Bronchial epithelial cell (primary cell): Measurements from ENCODE around the gene NAT10. TPM values are rescaled to one million over a fixed set of nuclear protein-coding genes. Genes with fewer than 3 reads are reported as not detected.

Experiments used
- DNase-seq: peaks from one replicate; pipeline ENCODE4 v3.0.0-alpha.2; 2010; ENCODE audit warnings: low read depth
- FAIRE-seq: peaks from 2 replicates; lab custom pipeline; 2011; peaks lifted over from hg19 to GRCh38; lab: Jason Lieb, UNC
- H3K27me3 ChIP-seq: 2 replicates; pipeline ENCODE4 v1.5.1; 2011; ENCODE audit warnings: low read length; ENCODE audit not compliant: control insufficient read depth, insufficient read depth
- H3K36me3 ChIP-seq: 2 replicates; pipeline ENCODE4 v1.5.1; 2011; ENCODE audit warnings: low read length; ENCODE audit not compliant: control insufficient read depth, insufficient read depth
- H3K4me3 ChIP-seq: 2 replicates; pipeline ENCODE4 v1.5.1; 2011; ENCODE audit warnings: mild to moderate bottlenecking, low read depth, low read length, control low read depth
- total RNA-seq: library from RNA; depleted of rRNA; stranded (reverse); fragments of >200 nt; gene quantifications from 2 replicates; pipeline ENCODE4 v1.2.1, GENCODE V29; 2014
- TF ChIP-seq, protein P1 (sequence below): IDR thresholded peaks from 2 replicates; pipeline ENCODE4 v1.5.1; 2011; ENCODE audit warnings: mild to moderate bottlenecking, moderate library complexity, low read length, control low read depth, inconsistent platforms; ENCODE audit not compliant: insufficient read depth, severe bottlenecking

NAT10 gene
- total RNA-seq, 1 donor from 2014 or later: 14.0 TPM

DNA sequence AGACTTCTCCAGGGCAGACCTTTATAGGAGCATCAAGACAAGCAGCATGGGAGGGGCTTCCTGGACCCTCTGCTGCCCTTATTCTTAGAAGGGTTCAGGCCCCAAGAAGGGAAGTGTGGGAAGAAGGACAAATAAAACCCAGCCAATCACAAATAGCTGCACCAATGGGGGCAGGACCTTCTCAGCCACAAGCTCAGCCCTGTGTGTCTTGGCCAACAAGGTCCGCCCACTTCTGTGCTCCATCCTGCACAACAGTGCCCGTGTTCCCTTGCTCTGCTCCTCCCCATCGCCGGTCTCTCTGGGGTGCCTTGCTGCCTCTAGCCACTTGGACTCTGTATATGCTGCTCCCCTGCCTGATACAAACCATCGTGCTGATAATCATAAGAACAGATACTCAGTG is 86.1 kb downstream of the NAT10 start:
- Histone ChIP-seq H3K4me3 (no peak overlapping the region), H3K27me3 (no peaks in the 10 kb centered on the region), H3K36me3 (no peaks in the 10 kb centered on the region)
- TF ChIP-seq, protein P1, sequence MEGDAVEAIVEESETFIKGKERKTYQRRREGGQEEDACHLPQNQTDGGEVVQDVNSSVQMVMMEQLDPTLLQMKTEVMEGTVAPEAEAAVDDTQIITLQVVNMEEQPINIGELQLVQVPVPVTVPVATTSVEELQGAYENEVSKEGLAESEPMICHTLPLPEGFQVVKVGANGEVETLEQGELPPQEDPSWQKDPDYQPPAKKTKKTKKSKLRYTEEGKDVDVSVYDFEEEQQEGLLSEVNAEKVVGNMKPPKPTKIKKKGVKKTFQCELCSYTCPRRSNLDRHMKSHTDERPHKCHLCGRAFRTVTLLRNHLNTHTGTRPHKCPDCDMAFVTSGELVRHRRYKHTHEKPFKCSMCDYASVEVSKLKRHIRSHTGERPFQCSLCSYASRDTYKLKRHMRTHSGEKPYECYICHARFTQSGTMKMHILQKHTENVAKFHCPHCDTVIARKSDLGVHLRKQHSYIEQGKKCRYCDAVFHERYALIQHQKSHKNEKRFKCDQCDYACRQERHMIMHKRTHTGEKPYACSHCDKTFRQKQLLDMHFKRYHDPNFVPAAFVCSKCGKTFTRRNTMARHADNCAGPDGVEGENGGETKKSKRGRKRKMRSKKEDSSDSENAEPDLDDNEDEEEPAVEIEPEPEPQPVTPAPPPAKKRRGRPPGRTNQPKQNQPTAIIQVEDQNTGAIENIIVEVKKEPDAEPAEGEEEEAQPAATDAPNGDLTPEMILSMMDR: no peak
- no peak for DNase-seq
- peak; percentile 23 for FAIRE-seq

DNA sequence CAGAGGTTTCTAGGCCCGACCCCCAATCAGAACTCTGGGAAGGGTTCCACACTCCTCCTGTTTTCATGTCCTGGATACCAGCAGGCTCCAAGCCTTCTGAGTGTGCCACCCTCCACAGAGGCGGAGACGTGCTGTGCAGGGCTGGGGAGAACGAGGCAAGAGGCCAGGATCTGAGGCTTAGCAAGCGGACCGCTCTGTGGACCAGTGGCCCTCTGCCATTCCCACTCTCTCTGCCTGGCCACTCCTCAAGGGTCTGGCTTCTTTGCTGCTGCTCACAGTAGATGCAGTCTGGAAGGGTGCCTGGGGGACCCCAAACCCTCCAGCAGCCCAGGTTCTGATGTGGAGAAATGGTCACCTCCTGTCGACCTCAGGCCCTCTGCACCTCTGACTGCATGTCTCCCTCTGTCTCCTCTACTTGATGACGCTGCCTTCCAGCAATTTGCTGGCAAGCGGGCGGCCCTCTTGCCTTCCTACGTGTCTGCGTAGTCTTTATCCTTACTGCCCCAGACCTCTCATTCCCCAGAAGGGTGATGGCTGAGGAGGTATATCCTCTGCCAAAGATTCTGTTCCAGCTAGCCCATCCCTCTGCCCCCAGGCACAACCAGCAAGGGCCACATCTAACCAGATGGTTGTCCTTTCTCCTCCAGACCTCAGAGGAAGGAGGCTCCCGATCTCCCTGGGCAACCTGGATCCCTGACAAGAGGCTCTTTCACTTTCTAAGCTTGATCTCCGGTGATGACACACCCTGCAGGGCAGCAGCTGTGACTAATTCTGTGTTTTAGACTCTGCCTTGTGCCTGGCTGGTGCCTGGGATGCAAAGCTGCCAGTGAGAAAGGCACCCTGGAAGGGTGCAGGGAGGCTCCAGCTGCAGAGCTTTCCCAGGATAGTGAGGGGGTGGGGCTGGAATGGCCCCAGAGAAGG is 87.3 kb downstream of the NAT10 start:
- FAIRE-seq: peak; percentile 90
- Histone ChIP-seq H3K4me3 (no peak overlapping the region), H3K36me3 (no peaks in the 10 kb centered on the region), H3K27me3 (no peaks in the 10 kb centered on the region)
- peak; percentile 84 for DNase-seq
- TF ChIP-seq, protein P1: no peak

GRCh38 chr11:34194576-34195335 is 89.3 kb downstream of the NAT10 start:
- FAIRE-seq: no peak
- Histone ChIP-seq H3K36me3 (no peaks in the 10 kb centered on the region), H3K4me3 (no peak overlapping the region), H3K27me3 (no peaks in the 10 kb centered on the region)
- TF ChIP-seq, protein P1: no peak
- DNase-seq: no peak

Other genes starting within 250 kb of the NAT10 start
- 0.77 and 1.1 TPM in 2 replicates for gene LMO2, start 213.6 kb upstream of the NAT10 start, total RNA-seq
- 97.9 and 115 TPM in 2 replicates for gene CAPRIN1, start 53.9 kb upstream of the NAT10 start, total RNA-seq